ENCODE measurements around the gene RPS27.

The RPS27 gene

DNA sequence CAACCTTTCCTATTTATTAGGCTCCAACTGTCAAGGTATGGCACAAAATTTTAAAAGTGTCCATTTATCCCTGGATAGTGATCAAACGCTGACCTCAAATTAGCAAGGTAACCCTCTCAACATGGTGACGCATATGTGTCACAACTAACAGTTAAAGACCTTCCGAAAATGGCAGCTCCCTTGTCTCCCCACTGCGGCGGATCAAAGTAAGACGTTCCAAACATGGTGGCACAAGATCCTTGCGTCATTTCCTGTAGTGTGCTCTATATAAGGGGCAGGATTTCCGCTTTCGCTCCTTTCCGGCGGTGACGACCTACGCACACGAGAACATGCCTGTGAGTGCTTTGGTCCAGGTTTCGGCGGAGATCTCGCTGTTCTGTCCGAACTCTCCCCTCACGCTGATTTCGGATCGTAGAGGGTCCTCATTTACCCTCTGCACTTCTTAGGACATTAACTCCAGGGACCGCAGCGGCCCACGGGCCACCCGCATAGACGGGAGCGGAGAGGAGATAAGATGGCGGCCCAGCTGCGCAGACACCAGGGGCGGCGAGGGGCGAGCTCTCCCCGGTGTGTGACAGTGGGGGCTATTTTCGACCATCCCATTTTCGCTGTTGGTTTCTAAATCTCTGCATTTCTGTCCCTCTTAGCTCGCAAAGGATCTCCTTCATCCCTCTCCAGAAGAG is at the start of gene RPS27:
Gene RPS27, plus strand, starts transcription at position 295 of the 683 bp plus-strand sequence. Its CDS starts 35 bp downstream, at position 330.
- peak; percentile 99 for DNase-seq

DNA sequence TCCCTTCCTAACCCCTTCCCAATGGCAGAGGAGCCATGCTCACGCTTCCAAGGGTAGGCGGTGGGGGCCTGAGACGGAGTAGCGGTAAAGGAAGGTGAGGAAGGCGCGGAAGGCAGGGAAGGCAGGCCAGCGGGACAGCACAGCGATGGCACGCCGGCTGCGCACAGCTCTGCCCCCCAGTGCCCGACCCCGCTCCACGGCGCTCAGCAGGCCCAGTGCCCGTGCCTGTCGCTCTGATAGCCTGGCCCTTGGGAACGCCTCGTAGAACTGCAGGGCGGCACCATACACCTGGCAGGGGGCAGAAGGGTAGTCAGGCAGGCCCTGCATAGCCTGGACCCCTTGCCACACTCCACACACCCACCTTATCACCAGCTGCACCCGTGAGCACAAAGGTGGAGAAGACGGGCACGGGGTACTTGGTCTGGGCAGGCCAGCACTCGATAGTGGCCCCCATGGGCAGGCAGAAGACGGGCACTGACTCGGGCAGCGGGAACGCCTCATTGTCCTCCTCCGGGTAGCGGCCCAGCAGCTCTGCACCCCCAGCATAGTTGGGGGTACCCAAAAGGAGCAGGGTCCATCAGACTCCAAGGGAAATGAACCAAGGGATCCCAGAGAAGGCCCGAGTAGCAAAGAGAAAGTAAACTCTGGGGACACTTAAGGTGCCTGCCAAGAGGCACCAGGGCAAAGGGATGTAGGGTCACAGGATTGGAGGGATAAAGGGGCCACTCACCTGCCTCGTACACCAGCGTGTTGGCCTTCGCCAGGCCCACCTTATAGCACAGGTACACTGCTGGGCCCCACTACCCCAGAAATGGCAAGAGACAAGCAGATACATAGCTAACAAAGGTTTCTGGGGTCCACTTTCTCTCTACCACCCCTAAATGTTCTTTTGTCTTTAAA is 48.5 kb upstream of the RPS27 start:
- no peak for DNase-seq

DNA sequence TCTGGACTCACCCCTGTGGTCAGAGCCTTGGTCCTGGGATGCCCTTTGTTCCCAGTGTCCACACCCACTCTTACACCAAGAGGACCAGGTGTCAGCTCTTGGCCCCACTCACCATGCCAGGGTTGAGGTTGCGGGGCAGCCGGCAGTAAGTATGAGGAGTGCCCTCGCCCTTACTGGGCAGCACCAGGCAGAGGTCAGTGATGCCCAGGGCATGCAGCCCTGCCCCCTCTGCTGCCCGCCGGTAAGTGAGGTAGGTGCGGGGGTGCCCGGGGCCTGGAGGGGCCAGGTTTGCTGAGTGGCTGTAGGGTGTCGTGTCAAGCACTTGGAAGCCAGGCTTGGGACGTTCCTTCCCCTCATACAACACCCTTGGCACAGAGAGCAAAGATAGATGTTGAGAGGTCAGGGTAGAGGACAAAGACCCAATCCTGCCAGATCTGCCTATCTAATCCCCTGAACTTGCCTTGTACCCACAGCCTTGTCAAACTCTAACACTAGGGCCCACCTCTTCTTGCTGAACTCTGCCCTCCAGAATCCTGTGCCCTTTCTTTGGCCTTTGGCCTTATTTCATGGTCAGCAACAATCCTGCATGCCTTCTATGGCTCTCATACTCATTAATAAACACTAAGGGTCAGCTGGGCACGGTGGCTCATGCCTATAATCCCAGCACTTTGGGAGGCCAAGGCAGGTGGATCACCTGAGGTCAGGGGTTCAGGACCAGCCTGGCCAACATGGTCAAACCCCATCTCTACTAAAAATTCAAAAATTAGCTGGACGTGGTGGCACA is 47.6 kb upstream of the RPS27 start:
- DNase-seq = no peak

DNA sequence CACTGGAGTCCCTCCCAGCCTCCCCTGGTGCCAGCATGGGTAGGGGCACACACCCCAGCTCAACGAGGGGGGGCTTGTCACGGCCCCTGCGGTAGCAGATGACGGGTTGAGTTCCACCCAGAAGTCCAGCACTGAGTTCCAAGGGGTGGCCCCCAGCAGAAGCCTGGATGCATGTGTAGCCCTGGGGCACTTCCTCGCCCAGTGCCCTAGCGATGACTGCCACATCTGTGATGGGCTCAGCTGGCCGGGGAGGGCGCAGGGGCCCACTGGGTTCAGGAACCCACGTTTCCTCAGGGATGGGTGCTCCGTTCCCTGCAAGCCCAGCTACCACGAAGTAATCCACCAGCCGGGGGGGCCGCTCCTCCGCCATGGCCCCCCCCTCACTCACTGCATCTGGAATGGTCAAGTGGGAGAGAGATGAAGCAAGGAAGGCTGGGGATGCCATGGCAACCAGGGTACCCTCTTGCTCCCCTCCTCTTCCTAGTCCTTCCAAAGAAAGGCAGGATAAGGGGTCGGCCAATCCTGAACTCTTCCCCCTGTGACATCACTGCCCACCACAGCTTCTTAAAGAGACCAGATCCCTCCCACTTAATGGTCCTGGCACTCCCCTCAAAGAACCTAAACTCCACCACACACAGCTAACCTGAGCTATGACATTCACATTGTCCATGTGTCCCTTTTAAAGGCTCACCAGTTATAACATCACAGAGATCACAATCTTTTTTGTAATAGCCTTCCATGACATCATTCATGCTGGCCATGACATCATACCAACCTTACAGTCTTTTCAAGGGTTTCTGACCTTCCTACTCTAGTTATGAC is 46.3 kb upstream of the RPS27 start:
- DNase-seq = peak; percentile 46

DNA sequence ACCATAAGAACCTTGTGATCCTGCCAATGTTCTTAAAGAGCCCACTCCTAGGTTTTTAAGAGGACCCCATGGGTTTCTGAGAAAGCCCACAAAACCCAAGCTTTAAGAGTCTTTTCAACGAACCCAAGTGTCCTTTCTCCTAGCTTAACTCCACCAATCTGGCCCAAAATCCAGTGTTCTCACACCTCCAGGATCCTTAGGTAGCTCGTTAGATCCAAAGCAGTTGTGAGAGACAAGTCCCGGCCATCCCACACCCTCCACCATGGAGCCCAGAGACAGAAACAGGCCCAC is 45.8 kb upstream of the RPS27 start:
- DNase-seq = no peak

DNA sequence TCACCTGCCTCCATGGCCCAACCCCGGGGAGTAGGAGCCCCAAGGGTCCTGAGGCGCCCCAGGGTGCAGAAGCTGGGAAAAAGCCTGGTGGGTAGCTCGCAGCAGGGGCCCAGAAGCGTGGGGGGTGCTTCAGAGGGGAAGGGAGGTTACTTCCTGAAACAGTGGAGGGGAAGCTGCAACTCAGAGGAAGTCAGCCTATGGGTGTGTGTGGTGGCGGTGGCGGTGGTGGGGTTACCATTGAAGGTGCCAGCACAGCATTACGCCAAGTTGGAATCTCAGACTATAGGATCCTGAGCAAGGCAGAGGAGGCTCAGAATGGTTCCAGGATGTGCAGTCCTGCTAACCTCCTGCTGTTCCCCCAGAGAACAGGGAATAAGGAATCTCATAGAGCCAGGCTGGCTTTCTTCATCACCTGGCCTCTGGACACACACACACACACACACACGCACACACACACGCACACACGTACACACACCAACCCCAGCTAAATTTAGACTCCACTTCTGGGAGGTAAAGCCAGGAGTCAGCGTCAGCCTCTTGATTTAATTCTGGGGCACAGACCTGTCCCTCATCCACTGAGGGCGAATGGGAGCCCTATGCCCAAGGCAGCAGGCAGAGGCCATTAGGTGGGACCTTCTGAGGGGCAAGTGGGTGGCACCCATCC is 45.3 kb upstream of the RPS27 start:
- peak; percentile 93 for DNase-seq

DNA sequence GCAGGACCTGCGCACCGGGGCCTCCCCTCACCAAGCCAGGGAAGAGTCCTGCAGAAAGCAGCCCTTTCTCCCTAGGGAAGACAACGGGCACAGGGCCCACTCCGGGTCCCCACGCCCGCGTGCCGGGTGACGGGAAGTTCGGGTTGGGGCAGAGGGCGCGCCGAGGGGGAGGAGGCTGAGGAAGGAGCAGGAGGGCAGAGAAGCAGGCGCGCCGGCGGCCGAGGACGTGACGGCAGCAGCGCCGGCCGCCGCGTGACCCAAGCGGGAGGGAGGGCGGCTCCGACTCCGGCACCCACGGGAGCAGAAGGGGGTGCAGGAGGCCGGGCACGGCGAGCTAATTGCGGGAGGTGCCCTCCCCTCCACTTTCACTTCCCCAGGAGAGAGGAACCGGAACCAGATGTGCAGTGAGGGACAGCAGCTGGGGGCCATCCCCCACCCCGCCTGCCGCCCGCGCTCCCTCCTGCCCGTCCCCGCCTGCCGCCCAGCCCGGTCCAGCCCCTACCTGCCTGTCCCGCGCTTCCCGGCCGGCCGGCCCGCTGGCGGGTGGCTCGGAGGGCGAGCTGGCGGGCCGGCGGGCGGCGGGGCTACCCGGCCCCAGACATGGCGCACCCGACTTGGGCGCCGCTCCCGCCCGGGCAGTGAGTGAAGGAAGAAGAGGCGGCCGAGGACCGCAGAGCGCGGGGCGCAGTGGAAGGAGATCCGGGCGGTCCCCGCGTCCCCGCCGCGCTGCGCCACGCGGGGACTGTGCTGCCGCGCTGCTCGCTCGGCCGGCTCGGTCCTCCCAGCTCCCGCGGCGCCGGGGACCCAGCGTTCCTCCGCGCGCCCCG is 44.6 kb upstream of the RPS27 start:
- peak; percentile 91 for DNase-seq

DNA sequence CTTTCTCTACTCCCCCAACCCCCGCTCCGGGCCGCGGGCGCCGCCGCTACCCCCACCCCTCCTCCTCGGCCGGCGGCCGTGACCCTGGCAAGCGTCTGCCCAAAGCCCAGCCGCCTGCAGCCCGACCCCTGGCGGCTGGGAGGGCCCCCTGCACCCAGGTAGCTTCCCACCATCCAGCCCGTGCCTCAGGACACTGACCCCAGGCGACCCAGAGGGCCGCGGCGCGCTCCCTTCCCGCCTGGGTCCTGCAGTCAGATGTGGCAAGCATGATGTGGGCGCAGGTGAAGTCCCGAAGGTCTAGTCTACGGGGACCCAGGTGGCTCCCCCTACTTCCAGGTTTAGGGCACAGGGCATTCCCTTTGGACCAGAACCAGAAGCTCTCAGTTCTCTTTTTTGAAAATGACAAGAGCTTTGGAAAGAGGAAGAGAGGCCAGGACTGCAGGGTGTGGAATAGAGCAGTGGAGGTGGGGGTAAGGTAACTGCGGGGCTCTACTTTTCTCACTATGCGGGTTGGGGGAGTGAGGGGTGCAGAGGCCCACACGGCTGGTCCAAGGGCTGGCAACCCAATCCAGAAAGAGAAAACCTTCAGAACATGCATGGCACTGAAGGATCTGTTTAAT is 43.8 kb upstream of the RPS27 start, which contains the start of gene DENND4B:
Gene DENND4B, minus strand, starts transcription at position 97 of the 620 bp plus-strand sequence. CDS start 2,344 bp downstream, outside the sequence.
- DNase-seq = peak; percentile 93

DNA sequence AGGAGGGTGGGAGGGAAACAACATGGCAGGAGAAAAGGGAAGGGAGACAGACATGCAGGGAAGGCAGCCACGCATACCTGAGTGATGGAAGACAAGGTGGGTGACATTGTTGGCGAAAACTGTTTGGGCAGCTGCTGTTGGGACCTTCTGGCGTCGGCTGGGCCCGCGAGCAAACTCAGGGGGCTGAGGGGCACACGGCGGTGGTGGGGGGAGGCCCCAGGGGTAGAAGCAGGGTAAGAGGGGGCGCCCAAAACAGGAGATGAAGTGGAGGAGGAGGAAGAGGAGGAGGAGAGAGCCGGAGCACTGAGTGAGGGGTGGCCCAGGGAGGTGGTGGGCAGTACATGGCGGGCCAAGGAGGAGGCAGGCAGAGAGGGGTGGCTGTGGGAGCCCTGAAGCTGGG is 39.4 kb upstream of the RPS27 start:
- no peak for DNase-seq

DNA sequence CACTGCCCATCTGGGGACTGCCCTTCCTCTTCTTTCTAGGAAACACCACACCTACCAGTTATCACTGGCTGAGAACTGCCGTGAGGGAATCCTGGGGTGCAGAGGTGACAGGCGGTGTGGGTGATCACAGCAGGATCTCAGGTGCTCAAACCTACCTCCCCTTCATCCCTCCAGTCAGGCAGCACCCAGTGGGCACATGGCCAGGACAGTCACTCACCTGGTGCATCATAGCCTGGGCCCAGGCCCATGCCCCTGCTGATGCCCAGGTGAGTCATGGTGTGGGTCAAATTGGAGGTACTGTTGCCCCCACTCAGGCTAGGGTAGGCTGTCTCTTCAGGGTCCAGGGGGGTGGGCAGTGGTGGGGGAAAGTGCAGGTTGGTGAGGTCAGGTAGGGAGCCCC is 38.8 kb upstream of the RPS27 start:
- DNase-seq = no peak

DNA sequence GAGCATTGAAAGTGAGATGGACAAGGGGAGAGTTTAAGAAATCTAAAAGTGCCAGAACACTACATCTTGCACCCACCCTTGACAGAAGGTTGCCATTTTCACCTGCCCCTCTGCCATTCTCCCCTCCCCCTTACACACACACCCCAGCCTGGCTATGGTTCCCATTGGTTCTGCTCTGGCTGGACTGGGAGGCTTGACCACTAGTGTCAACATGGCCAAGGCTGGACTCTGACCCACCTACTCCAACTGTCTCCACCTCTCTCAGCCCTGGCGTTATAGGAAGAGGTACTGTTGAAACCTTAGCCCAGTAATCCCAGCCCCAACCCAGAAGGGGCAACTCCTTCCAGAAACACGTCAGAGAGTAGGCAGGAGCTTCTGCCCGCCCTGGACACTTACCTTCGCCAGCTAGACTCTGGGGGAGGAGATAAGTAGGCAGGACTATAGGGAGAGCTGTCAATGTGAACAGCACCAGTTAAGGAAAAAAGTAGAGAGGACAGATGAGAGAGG is 36.6 kb upstream of the RPS27 start:
- DNase-seq = no peak

DNA sequence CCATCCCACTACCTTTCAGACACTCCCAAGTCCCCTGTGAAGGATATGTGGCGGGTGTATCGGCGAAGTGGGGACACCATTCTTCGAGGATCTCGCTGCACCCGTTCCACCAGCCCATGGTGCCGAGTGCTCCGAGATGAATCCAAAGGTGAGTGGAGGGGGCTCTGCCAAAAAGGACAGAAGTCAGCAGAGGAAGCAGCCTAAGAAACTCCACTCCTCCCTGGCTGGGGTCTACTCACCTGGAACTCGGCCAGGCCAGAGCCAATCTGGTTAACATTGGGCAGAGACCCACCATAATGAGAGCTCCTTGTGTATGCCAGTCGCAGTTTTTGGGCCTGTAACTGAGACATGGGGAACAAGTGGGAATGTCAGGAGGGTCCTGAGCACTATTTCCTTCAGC is 35.7 kb upstream of the RPS27 start:
- DNase-seq = no peak

DNA sequence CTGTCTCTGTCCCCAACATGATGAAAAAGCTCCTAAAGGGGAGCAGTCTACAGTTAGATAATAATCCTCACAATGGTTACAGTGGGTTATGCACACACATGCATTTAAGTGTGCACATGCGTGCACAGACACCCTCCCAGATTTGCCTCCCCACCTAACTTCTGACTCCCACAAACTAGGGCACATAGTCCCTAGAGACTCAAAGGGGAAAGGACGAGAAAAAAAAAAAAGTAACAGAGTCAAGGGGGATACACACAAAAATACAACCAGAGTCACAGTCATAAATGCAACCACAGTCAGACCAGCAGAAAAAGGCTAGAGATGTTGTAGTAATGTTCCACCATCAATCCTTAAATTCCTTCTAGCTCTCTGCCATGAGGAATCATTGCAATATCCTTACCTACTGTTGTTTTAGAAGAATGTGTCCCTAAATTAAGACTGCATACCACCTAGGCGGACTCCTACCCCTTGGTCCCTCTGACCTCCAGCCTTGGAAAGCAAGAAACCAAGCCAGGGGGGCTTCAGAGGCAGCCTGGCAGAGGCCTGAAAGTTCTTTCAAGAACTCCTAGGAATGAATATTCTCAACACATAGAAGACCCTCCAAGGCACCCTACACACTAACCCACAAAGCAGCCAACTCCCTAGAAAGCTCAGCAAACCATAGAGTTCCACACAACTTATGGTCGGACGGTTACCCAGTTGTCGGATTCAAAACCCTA is 33.4 kb upstream of the RPS27 start:
- DNase-seq = no peak

DNA sequence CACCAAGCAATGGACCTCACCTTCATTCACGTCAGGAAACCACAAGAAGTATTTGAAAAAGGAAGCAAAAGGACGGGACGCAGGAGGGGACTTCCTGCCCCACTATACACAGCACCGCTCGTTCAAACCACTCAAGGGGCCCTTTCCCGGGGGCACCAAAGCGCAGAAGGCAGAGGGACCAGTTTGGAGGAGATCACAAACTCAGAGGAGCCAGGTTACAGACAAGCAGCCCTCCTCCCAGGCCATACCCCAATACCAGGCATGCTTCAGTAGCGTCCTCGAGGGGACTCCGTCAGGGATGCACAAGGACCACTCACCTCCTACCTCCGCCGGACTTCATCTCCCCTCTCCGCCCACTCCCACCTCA is 32.8 kb upstream of the RPS27 start:
- peak; percentile 56 for DNase-seq

DNA sequence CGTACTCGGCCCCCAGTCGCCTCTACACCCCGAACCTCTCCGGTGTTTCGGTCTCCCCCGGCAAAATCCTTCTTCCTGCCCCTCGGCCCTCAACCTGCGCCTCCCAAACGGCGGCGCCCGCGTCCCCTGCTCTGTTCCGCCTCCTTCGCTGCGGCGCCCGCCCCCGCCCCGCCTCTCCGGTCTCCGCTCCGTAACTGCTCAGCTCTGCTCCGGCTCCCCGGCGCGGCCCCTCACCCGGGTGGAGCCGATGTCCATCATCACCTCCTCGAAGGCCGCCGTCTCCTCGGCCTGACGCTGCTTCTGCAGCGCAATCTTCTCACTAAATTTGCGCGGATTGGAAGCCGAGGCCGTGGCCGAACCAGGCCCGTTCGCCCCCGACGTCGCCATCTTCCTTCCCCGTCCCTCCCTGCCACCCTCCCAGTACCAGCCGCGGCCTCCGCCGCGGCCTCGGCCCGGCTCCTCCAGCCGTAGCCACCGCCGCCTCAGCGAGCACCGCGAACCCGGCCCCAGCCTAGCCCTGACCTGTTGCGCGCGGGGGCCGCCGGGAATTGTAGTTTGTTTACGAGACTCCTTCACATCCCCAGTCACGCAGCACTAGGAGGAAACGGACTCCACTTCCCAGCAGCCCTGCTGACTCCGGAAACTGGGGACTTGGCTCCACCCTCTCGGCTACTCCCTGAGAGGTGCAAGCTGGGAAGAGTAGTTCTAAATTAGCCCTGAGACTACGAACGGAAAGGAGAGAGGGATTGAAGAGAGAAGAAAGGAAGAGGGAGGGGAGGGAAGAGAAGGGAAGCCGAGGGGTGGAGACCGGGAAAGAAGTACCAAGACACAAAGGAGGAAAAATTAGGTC is 32.2 kb upstream of the RPS27 start, which contains the start of gene CRTC2:
Gene CRTC2, minus strand, starts transcription at position 502 of the 850 bp plus-strand sequence. Its CDS starts 115 bp downstream, at position 387.
- peak; percentile 100 for DNase-seq

DNA sequence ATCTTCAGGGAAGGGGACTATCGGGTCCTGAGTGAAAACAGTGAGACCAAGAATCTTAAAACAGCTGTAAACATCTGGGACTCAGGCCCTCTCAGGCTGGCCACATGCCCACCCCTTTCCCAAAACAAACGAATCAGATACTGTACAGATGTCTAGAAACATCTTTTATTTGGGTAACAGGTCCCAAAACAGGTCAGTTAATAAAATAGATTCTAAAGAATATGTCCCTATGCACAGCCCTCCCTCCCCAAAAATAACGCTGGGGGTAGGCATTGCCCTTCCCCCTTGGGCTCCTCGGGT is 31.7 kb upstream of the RPS27 start:
- no peak for DNase-seq

DNA sequence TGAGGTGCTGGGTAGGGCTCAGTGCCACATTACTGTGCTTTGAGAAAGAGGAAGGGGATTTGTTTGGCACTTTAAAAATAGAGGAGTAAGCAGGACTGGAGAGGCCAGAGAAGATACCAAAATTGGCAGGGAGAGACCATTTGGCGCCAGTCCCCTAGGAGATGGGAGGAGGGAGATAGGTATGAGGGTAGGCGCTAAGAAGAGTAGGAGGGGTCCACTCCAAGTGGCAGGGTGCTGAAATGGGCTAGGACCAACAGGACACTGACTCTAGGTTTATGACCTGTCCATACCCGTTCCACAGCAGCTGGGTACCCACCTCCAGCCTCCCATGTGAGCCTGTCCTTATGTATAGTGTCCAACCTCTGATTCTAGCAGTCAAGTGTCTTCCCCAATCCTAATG is 31.1 kb upstream of the RPS27 start:
- DNase-seq = peak; percentile 36

DNA sequence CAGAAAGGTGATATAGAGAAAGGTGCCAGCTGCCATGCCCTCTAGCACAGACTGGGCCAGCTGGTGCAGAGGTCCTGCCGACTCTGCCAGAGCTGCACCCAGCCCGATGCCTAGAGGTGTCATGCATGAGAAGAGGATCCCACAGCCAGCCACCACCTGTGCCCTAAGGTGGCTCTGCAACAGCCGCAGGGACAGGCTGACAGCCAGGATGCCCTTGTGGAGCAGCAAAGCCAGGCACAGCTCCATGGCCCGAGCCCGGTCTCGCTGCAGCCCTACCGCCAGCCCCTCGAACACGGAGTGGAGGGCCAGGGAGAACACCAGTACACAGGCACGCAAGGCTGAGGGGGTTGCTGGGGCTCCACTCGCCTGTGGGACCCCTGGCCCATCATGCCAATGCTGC is 30.4 kb upstream of the RPS27 start:
- DNase-seq = no peak

DNA sequence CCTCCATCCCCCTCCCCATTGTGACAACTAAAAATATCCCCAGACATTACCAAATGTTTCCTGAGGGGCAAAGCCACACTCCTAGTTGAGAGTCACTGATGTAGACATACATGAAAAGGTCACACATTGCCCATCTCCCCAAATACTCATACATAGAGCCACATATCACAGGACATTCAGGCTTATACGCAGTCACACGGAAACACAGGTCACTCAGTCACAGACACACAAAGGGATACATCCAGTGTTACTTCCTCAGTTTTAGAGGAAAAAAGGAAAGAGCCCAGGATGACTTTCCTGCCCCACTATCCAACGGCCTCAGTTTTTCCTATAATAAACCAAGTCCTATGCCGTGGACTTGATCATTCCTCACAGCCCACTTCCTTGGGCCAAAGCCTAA is 29.1 kb upstream of the RPS27 start:
- no peak for DNase-seq
